Brain microvascular endothelial cell (primary cell): ENCODE measurements around the gene TUBB6.

Source experiments
- DNase-seq: peaks from one replicate; pipeline ENCODE4 v3.0.0-alpha.2; 2020
- H3K27ac ChIP-seq: fragments of 250-450 bp; sonication (Bioruptor Pico); 2 replicates; pipeline ENCODE4 v1.5.1; 2020; ENCODE audit warnings: mild to moderate bottlenecking, moderate library complexity
- H3K27me3 ChIP-seq: fragments of 250-450 bp; sonication (Bioruptor Pico); replicated peaks from 2 replicates; pipeline ENCODE4 v1.5.1; 2020; ENCODE audit warnings: mild to moderate bottlenecking
- H3K36me3 ChIP-seq: fragments of 250-450 bp; sonication (Bioruptor Pico); replicated peaks from 2 replicates; pipeline ENCODE4 v1.5.1; 2020; ENCODE audit warnings: mild to moderate bottlenecking
- H3K4me3 ChIP-seq: 2 replicates; pipeline ENCODE4 v1.5.1; 2011; ENCODE audit warnings: low read depth, mild to moderate bottlenecking, control low read depth, low read length, moderate library complexity
- CTCF ChIP-seq: IDR thresholded peaks from 2 replicates; pipeline ENCODE4 v1.5.1; 2011; ENCODE audit warnings: low read depth, mild to moderate bottlenecking, moderate library complexity, low read length, control low read depth, inconsistent platforms; ENCODE audit errors: missing control alignments
- in situ Hi-C: cut with HindIII; loops from 2 replicates; pipeline ENCODE4 v1.10.0; 2017; ENCODE audit warnings: low sequenced_read_pairs, low pct_ligation_motif_present

The TUBB6 gene

GRCh38 chr18:12308386-12309100 lies 502 bp downstream of the TUBB6 start:
- in situ Hi-C loops = no loop called here
- peak; percentile 70 for DNase-seq
- Histone ChIP-seq H3K36me3 (peaks cover 51% of the 10 kb centered on the region), H3K27ac (peak overlapping the region; percentile 99), H3K27me3 (no peaks in the 10 kb centered on the region), H3K4me3 (peak overlapping the region; percentile 87)
- TF ChIP-seq CTCF = no peak

GRCh38 chr18:12309683-12310198 lies 1.7 kb downstream of the TUBB6 start:
- no peak for DNase-seq
- Histone ChIP-seq H3K27ac (peak overlapping the region; percentile 99), H3K27me3 (no peaks in the 10 kb centered on the region), H3K36me3 (peaks cover 62% of the 10 kb centered on the region), H3K4me3 (peak overlapping the region; percentile 87)
- no peak for TF ChIP-seq CTCF
- in situ Hi-C loops = no loop called here

- Histone ChIP-seq H3K27me3 (no peaks in the 10 kb centered on the region), H3K36me3 (peaks cover 69% of the 10 kb centered on the region)
Measured at GRCh38 chr18:12310762-12311161, 2.7 kb downstream of the TUBB6 start.

GRCh38 chr18:12312976-12313375 lies 4.9 kb downstream of the TUBB6 start:
- in situ Hi-C loops = no loop called here
- Histone ChIP-seq H3K27ac (peak overlapping the region; percentile 39), H3K27me3 (no peaks in the 10 kb centered on the region), H3K4me3 (no peak overlapping the region), H3K36me3 (peaks cover 90% of the 10 kb centered on the region)
- DNase-seq = no peak
- no peak for TF ChIP-seq CTCF

More at GRCh38 chr18:12310762-12311161, 2.7 kb downstream of the TUBB6 start:
- in situ Hi-C loops = no loop called here
- Histone ChIP-seq H3K27ac (peak overlapping the region; percentile 46), H3K4me3 (peak overlapping the region; percentile 34)
- DNase-seq = no peak
- peak; percentile 24 for TF ChIP-seq CTCF

GRCh38 chr18:12313530-12314245 lies 5.6 kb downstream of the TUBB6 start:
- no peak for TF ChIP-seq CTCF
- H3K4me3 ChIP-seq = no peak overlapping the region
- H3K36me3 ChIP-seq = peaks cover 91% of the 10 kb centered on the region
- H3K27ac ChIP-seq = peak overlapping the region; percentile 39
- in situ Hi-C loops = no loop called here
- DNase-seq = no peak
- no peaks in the 10 kb centered on the region for H3K27me3 ChIP-seq
